Stimulated activated CD4-positive, alpha-beta T cell treated with anti-CD3 and anti-CD28 coated beads, TNF-alpha, amount 100 ng/mL, for 48 hours (primary cell): ENCODE results near the gene OPA3.
A peak's percentile ranks its signal among the peaks of the same experiment; 100 is the strongest.

Experiments used
- DNase-seq, 3 donors: peaks; one replicate each; pipeline ENCODE4 v3.0.0-alpha.2; 2020; ENCODE audit warnings: low read depth in 3 of 3

OPA3 gene

DNA sequence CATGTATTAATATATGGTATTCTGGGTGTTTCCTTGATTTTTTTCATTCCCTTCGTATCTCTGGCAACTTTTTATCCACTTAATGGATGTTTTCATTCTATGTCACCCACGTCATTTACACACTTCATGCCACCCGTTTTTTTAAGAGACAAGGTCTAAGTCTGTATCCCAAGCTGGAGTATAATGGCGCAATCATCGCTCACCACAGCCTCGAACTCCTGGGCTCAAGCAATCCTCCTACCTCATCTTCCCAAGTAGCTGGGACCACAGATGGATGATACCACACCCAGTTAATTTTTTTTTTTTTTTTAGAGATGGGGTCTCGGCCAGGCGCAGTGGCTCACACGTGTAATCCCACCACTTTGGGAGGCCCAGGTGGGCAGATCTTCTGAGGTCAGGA is 80.7 kb downstream of the OPA3 start:
- DNase-seq = no peak

DNA sequence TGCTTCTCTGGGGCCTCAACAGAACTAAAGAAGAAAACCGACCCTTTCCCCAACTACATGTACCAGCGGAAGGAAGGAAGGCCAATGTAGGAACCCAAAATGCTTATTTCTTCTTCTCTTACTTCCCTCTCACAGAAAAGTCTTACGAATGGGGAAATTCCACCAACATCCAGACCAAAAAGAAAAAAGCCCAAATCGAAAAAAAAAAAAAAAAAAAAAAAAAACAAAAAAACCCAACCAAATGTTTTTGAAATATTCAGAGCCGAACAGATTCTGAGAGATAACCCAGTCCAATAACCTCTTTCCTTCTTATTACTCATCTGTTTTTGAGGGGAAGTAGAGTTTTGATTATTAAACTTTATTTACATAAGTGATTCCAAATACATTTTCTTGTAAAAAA is 82.5 kb downstream of the OPA3 start:
- DNase-seq = no peak

DNA sequence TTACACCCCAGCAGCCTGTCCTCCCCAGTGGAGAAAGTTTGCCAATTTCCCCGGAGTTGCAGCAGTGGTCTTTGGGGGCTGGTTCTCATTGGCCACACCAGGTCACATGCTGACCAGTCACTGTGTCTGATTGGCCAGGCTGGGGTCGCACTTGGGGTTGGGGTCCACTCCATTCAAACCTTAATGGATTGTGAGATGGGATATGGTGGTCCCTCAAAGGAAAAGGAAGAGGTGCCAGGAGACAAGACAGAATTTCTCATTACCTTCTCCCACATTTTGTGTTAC is 82.9 kb downstream of the OPA3 start:
- DNase-seq = no peak

GRCh38 chr19:45500918-45501729 is 83.5 kb downstream of the OPA3 start:
- DNase-seq = no peak

GRCh38 chr19:45499196-45500180 is 85.1 kb downstream of the OPA3 start:
- DNase-seq = peak in 1 of 3 donors; percentile 68

DNA sequence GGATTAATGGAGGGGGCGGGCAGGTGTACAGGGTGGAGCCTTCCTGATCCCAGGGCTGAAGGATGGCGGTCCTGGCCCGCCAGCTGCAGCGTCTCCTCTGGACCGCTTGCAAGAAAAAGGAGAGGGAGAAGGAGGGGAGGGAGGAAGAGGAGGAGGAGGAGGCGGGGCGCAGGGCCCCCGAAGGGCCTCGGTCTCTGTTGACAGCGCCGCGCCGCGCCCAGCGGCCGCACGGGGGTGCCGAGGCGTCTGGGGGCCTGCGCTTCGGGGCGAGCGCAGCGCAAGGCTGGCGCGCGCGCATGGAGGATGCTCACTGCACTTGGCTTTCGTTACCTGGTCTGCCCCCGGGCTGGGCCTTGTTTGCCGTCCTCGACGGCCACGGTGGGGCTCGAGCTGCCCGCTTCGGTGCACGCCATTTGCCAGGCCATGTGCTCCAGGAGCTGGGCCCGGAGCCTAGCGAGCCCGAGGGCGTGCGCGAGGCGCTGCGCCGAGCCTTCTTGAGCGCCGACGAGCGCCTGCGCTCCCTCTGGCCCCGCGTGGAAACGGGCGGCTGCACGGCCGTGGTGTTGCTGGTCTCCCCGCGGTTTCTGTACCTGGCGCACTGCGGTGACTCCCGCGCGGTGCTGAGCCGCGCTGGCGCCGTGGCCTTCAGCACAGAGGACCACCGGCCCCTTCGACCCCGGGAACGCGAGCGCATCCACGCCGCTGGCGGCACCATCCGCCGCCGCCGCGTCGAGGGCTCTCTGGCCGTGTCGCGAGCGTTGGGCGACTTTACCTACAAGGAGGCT is 86.0 kb downstream of the OPA3 start, which contains the start of gene PPM1N:
Gene PPM1N, plus strand, starts transcription at position 33 of the 785 bp plus-strand sequence. Its CDS starts 30 bp downstream, at position 63.
- DNase-seq = peak in 1 of 3 donors; percentile 34

DNA sequence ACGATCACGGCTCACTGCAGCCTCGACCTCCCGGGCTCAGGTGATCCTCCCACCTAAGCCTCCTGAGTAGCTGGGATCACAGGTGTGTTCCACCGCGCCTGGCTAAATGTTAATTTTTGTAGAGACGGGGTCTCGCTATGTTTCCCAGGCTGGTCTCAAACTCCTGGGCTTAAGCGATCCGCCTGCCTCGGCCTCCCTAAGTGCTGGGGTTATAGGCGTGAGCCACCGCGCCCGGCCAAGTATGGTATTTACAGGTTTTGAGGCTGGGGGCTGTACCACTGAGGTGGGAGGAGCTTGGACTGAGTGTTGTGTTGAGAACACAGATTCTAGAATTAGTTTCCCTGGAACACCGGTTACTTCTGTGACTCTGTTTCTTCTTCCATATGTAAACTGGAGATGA is 86.8 kb downstream of the OPA3 start:
- no peak for DNase-seq

DNA sequence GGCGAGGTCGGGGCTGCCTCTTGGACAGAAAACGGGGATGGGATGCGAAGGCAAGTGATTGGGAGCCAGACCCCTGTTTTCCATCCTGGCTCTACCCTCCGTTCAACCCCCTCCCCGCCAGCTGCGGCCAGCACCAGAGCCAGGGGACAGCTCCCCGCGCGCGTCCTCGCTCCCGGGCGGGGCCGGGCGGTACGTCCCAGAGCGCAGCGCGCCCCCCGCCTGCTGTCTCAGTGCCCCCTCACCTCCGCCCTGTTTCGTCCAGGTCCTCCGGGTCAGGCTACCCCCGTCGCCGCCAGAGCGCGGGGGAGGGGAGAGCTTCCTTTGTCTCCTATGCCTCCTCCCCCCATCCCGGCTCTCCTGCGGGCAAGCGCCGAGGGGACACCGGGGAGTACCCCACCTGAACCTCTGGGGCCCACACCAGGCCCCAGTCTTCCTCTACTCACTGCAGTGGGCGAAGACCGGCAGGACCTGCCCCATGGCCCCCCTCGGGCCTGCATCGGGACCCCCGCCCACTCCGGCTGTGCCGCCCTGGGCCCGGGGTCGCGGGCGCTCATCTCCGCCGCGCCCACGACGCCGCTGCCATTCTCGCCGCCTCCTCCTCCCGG is 88.2 kb downstream of the OPA3 start:
- no peak for DNase-seq

GRCh38 chr19:45495178-45495577 is 89.4 kb downstream of the OPA3 start:
- DNase-seq = no peak

- DNase-seq = no peak
Observed at GRCh38 chr19:45494261-45494916, 90.2 kb downstream of the OPA3 start.

DNA sequence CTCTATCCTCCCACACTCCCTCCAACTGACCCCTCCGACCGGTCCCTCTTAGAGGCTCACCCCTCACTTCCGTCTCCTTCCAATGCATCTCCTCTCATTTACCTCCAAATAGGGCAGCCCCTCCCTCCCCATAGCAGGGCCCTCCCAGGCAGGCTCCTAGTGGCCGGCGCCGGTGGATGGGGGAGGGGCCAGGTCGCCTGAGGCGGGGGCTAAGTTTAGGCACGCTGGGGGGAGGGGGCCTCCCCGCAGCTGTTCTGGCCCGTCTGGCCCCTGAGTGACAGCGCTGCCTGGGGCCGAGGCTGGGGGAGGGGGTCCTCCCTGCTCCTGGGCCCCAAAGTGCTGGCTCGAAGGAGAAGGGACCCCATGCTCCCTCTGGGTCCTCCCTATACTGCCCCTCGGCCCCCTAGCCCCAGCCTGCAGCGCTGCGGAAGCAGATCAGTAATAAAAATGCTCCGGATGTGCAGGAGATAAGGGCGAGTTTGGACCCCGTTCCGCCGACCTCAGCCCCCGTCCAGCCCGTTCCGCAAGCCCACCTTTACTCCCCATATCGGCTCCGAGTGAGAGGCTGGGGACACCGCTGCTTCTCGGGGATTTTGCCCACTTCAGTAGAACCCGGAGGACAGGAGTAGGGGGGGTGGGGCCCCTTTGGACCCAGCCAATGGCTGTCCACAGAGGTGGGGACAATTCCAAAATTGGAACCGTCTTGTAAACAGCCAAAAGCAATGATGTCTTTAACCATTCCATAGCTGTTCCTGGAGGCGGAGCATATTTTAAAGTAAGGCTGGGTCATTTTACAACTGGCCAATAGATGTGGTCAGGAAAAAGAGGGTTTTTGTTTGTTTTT is 91.8 kb downstream of the OPA3 start:
- no peak for DNase-seq

DNA sequence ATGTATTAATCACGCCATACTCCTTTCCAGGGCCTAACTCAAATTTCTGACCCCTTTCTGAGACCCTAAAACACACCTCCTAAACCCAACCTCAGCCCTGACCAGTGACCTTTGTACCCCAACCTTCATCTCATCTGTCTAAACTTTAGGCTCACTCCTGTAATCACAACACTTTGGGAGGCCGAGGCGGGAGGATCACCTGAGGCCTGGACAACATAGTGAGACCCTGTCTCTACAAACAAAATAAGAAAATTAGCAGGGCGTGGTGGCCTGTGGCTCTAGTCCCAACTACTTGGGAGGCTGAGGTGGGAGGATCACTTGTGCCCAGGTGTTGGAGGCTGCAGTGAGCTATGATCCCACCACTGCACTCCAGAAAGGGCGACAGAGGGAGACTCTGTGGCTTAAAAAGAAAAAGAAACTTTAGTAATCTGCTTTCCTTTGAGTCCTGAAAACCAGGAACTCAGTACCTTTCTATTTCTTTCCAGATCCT is 92.4 kb downstream of the OPA3 start:
- no peak for DNase-seq

DNA sequence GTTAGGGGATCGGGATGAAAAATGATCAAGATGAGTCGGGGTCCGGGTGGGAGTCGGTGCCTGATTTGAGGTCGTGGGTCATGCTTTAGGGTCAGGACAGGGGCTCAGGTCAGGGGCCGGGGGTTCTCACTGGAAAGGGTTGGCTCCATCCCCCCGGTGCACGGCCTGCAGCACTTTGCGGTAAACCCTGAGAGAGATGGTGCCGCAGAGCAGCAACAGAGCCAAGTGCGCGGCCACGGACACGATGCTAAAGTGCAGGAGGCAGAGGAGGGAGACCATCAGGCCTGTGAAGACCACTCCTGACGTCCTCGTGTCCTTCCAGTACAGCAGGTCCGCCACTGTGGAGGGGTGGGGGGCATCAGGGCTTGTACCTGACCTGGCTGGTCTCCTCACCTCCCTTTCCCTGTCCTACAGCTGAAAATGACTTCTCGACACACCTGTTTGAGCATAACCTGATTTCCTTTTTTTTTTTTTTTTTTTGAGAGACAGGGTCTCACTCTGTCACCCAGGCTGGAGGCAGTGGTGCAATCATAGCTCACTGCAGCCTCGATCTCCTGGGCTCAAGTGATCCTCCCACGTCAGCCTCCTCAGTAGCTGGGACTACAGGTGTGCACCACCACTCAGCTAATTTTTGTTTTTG is 95.3 kb downstream of the OPA3 start:
- DNase-seq = no peak

- DNase-seq = no peak
Observed at GRCh38 chr19:45488708-45489107, 95.9 kb downstream of the OPA3 start.

DNA sequence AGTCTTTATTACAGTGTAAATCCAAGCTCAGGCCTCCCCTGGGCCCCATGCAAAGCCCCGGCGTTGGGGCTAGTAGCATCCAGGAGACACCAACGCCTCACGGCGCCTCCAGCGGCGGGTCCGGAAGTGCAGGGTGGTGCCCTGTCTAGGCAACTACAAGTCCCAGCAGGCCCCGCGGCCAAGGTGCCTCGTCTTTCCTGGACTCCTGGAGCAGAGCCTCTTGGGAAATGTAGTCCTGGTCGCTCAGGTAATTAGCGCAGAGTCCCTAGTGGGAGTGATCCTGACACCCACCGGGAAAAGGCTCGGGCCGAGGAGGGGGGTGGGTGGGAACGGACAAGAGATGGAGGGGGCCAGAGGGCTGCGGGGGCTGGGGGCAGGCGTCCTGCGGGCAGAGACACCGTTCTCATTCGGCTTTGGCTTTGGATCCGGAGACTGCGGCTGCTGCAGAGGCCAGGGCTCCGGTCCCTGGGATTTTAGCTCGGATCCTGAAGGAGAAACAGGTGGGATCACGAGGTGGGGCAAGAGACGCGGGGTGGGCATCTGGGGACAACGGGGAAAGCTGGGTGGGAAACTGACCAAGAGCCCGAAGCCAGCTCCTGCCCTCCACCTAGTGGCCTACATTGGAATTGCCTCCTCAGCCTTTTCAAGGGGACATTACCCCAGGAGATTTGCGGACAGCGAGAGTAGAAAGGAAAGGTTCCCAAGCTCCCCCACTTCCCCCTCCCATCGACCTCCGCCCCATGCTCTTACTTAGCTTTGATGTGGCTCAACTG is 99.1 kb downstream of the OPA3 start:
- DNase-seq = peak; percentile 95 to 98 (median 98)

GRCh38 chr19:45484273-45484945 is 100.2 kb downstream of the OPA3 start:
- no peak for DNase-seq

DNA sequence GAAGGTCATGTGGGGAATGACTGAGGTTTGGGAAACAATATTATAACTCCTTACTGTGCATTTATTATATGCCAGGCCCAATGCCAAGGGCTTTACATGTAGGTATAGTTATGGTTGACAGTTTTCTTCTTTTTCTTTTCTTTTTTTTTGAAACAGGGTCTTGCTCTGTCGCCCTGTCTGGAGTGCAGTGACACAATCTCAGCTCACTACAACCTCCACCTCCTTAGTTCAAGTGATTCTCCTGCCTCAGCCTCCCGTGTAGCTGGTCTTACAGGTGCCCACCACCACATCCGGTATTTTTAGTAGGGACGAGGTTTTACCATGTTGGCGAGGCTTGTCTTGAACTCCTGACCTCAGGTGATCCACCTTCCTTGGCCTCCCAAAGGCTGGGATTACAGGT is 101.6 kb downstream of the OPA3 start:
- no peak for DNase-seq
